Epidermal melanocyte (primary cell): ENCODE results near the gene SHANK1.

Experiments
- DNase-seq: peaks from one replicate; pipeline ENCODE4 v3.0.0; 2011; ENCODE audit warnings: low spot score; ENCODE audit not compliant: insufficient read length

The SHANK1 gene

DNA sequence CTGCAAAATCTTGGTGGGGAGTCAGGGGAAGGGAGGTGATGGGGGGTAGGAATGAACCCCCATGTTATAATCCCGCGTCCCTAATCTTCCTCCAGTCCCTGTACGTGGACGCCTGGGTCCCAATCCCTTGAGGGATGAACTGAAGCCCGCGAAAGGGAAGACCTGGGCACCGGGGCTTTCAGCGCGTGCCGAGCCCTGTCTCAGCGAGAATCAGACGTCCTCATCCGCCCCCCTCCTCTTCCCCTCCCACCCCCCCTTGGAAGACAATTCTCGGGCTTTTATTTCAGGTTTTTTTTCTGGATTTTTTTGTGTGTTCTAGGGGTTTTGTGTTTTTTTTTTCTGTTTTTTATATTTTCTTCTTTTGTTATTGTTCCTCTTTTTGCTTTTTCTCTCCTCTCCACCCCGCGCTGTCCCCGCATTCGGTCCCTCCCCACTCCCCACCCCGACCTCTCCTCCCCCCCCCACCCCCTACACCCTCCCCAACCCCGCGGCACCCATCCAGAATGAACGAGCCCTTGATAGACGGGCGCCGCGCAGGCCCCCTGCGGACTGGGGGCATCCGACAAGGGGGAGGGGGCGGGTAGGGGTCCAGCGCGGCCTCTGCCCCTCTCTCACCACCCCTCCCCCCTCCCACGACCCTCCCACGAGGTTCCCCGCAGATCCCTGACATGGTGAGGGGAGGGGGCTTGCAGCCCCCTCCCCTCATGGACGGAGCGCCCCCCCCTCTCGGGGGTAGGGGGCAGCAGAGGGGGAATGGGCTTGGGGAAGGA is 60.1 kb downstream of the SHANK1 start:
- DNase-seq: no peak

DNA sequence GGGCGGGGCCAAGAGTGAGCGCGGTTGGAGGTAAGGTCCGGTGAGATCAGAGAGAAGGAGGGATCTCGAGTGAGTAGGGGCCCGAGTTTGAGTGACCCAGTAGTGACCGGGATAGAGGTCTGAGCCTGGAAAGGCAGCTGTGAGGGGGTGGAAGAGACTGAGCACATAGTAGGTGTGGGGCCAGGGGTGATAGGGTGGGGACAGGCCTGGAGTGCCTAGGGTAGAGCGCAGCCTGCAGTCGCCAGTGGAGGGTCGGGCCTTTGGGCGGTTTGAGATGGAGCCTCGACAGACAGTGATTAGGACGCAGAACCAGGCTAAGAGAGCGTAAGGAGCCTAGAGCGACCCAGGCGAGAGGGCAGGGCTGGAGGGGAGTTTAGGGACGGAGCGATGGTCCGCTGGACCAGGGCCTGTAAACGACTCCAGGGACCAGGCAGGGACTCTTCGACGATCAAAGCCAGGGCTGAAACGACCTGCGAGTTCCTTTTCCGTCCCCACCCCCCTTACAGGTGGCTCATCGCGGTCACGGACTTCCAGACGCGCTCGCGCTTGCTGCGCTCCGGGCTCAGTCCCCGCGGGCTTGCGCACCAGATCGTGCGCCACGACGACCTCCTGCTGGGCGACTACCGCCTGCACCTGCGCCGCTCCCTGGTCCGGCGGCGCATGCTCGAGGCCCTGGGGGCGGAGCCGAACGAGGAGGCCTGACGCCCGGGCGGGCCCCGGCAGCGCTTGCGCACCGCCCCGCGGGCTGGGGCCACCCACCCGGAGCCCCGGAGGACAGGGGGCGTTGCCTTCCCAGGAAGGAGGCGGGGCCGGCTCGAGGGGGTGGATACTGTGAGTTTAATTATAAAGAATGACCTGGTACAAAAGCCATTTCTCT is 60.9 kb downstream of the SHANK1 start:
- no peak for DNase-seq

DNA sequence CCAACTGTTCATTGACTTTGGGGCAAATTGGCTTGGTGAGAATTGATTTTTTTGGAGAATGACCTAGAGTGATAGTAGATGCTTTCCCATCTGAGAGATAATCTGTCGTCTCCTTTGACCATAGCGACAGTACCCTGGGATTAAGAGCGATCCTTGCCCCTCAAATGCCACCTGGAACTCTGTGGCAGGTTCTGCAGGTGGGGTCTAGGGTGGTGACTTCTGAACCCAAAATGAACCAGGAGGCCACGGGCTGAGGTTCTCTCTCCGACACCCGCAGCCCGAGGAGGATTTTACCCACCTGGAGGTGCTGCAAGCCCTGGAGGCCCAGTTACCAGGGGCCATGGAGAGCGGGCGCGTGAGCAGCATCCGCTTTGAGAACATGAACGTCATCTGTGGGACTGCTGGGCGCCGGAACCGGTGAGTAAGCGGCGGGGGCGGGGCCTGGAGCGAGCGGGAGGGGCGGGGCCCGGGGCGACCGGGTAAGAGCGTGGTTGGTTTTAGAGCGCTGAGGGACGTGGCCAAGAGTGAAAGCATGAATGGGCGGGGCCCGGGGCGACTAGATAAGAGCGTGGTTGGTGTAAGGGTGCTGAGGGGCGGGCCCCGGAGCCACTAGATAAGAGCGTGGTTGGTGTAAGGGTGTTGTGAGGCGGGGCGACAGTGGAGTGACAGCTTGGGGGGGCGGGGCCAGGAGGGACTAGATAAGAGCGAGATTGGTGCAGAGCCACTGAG is 61.7 kb downstream of the SHANK1 start:
- DNase-seq: peak; percentile 59

DNA sequence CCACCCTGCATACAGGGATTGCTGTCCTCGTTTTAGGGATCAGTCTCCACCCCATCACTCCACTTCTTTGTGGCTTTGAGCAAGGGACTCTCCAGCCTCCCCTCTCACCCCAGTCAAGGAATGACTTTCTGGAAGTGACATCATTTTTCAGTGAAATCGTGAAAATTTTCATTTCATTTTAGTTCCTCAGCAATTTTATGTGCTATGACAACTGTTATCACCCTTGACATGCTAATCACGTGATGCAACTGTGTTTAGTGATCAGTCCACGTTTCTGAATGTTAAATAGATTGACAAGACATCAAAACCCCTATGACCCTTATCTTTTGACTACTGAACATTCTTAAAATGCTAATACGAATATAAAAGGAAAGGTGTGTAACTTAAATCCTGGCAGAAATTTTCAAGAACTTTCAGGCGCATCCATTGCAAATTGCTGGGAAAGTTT is 62.4 kb downstream of the SHANK1 start:
- DNase-seq: no peak

DNA sequence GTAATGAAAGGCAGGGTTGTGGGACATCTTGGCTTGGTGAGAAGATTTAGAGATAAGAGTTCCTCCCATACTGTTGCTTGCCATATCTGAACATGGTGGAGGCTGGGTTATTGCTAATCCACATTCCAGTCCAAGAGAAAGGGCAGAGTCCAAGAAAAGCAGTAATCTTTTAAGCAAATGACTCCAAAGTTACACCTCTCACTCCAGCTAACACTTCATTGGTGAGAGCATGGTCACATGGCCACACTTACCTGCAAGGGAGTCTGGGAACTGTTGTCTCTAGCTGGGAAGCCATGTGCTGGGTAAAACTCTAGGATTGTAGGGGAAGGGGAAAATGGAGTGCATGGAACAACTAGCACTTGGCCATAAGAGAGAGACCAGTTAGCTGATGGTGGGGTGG is 64.7 kb downstream of the SHANK1 start:
- DNase-seq: no peak

DNA sequence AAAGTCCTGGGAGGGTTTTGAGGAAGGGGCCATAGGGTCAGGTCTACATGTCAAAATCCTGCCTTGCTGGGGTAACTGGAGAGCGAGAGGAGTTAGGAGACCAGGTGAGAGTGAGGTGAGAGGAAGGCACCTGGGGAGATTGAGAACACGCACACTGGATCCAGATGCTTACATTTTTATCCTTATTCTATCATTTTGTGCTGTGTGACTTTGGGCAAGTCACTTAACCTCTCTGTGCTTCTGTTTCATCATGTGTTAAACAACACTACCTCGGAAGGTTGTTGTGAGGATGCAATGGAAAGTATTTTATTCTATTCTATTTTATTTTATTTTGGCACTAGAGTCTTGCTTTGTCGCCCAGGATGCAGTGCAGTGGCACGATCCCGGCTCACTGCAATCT is 66.9 kb downstream of the SHANK1 start:
- no peak for DNase-seq

DNA sequence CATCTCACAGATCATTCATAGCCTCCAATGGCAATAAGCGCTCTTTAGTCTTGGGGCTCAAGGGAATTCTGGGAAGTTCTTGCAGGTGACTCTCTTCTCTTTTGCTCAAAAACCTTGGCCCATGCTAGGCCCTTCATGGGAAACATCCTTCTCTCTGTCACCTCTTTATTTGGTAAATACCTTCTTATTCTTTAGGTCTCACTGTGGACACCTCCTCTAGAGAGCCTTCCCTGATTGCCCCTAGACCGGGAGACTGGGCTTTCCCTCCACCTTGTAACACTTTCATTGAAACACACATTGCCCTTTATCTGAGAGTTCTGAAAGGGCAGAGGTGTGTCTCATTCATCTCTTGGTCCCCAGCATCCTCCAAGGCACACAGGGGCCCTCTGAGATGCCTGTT is 68.4 kb downstream of the SHANK1 start:
- DNase-seq: no peak

DNA sequence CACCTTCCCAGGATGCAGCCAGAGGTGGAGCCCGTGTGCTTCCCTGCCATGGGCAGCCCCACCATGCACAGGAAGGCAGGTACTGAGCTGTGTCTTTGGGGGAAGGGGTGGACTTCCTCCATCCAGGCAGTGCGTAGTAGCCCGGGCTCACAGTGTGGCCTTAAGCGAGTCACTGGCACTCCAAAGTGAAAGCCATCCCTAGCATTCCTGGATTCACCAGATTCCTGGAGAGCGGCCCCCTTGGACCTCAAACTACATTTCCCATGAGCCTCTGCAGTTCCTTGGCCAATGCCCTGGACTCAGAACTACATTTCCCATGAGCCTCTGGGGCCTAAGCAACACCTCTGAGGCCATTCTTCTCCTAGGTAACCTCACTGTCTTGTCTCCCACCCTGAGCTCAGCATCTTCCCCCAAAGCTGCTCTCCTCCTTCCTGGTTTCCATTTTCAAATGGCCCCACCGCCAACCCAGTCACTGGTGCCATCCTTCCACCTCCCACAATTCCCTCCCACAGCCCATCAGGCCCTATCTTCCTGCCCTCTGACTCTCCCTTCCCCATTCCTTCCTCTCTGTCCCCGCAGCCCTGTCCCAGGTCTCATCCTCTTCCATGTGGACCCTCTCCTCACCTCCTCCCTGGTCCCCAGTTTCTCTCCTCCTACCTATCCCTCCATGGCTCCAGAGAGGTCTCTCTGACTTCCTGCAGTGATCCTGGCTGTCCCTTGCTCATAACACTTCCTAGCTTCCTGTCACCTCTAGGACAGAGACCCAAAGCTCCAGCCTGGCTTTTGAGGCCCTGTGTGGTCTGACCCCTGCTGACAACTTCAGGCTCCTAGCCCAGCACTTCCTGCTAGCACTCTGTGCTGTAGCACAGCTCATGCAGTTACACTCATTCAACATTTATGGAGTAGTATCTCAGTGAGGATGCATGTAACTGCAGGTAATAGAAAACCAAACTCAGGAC is 69.9 kb downstream of the SHANK1 start, which contains the start of gene C19orf81:
Gene C19orf81, plus strand, starts transcription at position 13 of the 959 bp plus-strand sequence. Its CDS starts 0 bp downstream, at position 13.
- no peak for DNase-seq

DNA sequence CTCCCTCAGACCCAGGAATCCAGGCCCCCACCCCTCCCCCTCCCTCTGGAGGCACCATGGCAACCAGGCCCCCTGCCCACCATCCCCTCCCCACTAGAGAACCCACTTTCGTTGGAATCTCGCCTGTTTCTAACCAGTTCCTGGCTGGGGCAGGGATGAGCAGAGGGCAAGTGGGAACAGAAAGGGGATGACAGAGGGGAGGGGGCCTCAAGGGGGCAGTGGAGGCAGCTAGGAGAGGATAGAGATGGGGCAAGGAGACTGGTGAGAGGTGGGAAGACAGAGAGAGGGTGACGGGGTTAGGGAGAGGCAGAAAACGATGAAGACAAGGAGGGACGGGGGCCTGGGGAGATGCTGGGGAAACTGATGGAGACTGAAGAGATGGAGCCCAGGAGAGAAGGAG is 70.9 kb downstream of the SHANK1 start:
- no peak for DNase-seq

DNA sequence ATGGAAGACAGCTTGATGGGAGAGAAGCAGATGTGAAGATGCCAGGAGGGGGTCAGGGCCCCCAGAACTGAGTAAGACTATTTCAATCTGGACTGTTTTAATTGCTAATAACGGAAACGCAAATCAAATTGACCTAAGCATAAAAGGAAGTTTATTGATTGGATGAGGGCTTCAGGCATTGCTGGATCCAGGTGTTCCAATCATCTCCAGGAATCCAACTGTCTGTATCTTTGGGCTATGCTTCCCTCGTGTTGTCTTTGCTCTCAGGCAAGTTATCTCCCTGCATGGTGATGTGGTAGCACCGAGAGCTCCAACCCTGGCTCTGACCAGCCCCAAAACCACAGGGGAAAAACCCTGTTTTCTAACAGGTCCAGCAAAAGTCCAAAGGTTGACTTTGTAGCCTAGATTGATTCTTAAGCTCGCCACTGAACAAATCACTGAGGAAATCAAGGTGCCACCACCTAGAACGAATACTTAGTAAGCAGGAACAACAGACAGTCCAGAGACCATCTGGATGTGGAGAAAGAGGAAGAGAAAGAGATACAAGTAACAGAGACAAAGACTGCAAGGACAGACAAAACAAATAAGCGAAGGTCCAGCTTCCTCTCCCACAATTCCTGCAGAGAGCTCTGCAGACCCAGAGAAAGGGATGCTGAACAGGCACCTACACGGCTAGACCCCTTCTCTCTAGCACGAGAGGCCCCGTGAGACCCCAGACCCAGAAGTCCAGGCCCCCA is 71.6 kb downstream of the SHANK1 start:
- DNase-seq: no peak

DNA sequence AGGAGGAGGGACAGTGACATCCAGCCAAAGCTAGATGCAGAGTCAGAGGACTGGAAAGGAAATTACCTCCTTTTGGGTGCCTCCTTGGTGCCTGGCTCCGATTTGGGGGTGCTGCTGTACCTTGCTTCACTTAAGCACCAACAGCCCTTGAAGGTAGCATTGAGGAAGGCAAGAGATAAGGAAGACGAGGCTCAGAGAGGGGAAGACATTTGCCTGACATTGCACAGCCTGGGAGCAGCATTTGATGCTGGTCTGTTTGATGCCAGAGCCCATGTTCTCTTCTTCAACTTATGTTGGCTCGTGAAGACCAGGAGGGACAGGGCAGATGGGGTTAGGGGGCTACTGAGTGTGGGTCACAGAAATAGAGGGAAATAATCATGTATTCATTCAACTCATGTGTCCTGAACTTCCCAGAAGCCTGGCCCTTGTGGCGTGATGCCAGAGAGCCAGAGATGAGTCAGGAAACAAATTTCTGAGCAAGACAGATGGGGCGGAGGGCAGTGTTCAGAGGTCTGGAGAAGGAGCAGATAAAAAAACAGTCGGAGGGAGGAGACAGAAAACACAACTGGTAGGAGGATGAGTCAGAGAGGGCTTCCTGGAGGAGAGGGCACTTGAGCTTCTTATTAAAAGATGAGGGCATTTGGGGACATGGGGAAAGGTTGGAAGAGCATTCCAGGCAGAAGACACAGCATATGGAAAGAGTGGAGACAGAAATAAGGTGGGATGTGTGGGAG is 73.4 kb downstream of the SHANK1 start:
- no peak for DNase-seq

DNA sequence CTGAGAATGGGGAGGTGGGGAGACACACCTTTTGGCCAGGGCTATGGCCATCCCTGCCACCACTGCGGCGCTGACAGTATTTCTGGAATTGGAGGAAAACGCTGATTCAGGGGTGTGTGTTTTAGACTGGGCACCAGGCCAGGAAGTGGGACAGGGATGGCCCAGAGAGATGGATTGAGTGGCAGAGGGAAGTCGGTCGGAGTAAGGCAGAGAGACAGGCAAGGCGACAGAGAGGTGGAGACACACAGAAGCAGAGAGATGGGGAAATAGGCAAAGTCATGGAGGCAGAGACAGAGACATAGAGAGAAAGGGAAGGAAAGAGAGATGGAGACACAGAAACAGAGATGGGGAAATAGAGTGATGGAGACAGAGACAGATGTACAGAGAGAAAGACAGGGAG is 74.5 kb downstream of the SHANK1 start:
- no peak for DNase-seq

DNA sequence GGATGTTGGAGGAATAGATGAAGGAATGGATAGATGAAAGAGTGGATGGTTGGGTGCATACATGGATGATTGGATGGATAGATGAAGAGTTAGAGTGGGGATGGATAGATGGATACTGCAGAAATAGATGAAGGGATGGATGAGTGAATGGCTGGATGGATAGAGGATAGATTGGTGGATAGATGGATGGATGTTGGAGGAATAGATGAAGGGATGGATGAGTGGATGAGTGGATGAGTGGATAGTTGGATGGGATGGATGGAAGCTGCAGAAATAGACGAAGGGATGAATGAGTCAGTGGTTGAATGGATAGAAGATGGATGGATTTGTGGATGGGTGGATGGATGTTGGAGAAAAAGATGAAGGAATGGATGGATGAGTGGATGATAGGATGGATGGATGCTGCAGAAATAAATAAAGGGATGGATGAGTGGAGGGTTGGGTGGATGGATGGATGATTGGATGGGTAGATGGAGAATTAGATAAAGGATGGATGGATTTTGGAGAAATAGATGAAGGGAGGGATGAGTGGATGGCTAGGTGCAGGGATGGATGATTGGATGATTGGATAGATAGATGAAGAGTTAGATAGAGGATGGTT is 75.2 kb downstream of the SHANK1 start:
- no peak for DNase-seq

DNA sequence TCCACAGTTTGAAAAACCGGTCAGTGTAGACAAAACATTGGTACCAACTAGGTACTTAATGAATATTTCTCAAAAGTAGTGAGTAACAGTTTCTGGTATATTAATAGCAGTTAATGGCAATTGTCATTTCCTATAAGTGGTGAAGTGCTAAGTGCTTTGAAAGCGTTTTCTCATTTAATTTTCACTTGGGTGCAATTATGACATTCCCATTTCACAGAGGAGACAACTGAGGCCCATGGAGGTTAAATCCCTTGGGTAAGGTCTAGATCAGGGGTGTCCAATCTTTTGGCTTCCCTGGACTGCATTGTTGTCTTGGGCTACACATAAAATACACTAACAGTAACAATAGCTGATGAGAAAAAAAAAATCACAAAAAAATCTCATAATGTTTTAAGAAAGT is 79.2 kb downstream of the SHANK1 start:
- no peak for DNase-seq

DNA sequence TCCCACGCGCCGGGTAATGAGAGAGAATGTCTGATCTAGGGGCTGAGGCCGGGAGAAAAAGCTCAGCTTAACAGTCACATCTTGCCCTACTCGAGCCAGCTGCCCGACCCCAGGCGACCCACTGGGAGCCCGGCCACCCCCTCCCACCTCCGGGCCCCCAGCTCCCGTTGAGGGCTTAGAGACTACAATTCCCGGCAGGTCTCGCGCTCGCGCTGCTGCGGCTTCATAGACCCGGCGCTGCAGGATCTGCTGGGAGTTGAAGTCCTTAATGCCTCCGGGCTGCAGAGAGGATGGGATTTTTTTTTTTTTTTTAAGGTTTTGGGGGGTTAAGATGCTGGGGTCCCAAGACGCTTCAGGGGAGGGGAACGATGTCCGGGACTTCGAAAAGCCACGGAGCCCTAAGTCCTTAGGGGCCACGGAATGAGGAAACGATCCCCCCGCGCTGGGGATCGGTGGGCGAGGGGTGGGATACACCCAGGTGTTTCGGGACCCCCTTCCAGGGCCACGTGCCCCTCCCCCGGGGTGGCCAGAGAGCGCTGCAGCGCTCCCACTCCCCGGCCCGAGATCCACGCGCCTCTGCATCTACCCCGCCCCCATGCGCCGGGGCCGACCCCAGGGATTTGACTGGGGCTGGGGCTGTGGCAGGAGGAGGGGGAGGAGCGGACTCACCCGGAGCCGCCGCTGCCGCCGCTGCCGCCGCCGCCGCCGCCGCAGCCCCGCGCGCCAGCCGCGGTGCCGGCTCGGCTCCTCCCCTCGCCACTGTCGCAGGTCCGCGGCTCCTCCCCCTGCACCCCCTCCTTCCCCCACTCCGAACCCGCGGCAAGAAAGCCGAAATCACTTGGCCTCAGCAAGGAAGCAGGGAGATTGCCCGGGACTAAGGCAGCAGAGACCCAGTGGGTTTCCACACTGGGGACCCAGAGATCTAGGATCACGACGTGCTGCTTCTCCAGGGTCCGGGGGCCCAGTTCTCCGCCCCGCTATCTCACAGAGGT is 80.2 kb downstream of the SHANK1 start, which contains the start of gene SYT3:
Gene SYT3, minus strand, starts transcription at position 761 of the 992 bp plus-strand sequence. CDS start 2,470 bp downstream, outside the sequence.
- DNase-seq: peak; percentile 67

DNA sequence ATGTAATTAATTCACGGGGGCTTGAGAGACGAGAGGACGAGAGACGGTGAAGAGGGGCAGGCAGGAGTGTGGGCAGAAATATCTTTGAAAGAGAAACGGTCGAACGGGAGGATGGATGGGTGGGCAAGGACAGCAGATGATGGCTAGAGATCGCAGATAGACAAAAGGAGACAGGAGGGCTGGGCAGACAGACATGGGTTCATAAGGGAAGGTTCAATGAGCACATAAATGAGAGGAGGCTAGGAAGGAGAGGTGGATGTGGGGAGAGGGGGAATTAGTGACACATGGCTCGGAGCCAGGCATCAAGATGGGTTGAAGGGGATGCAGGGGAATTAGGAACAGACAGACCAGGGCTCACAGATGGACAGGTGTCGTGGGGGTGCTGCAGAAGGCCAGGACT is 81.0 kb downstream of the SHANK1 start:
- DNase-seq: no peak

DNA sequence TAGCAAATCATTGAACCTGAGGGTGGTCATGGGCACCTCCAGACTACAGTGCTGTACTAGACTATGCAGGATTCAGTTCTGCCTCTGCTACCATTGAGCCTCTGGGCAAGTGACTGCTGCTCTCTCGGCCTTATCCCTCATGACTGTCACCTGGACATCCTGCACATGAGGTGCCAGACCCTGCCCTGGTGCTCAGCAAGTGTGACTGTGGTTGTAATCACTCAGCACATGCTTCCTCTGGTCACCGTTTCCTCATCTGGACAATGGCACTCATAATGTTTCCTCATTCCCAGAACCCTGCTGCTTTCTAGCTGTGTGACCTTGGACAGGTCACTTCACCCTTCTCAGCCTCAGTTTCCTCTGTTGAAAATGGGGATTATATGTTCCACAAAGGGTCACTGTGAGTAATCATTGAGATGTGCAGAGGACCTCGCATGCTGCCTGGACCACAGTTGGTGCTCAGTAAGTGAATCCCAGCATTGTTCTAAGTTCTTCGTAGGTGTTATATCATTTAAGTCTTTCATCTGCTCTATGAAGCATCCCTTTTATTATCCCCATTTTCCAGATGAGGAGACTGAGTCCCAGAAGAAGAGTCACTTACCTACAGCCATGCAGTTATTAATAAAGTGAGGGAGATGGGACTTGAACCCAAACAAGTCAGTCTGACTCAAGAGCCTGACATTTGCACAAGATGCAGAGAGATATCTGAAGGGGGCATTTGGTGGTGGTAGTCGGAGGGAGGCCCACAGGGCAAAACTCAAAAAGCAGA is 83.1 kb downstream of the SHANK1 start:
- no peak for DNase-seq
